C4-2B (cell line): ENCODE data around the gene PXN.

Experiments
- H3K27ac ChIP-seq: fragments of 450-650 bp; 2 replicates; pipeline ENCODE4 v1.5.1; 2017
- ZFX ChIP-seq: fragments of 450-650 bp; IDR thresholded peaks from 2 replicates; pipeline ENCODE4 v1.6.1; 2017
- TF ChIP-seq, protein P1 (sequence below): fragments of 450-650 bp; conservative IDR thresholded peaks from 2 replicates; pipeline ENCODE4 v1.5.1; 2017; ENCODE audit warnings: mild to moderate bottlenecking

Gene PXN

DNA sequence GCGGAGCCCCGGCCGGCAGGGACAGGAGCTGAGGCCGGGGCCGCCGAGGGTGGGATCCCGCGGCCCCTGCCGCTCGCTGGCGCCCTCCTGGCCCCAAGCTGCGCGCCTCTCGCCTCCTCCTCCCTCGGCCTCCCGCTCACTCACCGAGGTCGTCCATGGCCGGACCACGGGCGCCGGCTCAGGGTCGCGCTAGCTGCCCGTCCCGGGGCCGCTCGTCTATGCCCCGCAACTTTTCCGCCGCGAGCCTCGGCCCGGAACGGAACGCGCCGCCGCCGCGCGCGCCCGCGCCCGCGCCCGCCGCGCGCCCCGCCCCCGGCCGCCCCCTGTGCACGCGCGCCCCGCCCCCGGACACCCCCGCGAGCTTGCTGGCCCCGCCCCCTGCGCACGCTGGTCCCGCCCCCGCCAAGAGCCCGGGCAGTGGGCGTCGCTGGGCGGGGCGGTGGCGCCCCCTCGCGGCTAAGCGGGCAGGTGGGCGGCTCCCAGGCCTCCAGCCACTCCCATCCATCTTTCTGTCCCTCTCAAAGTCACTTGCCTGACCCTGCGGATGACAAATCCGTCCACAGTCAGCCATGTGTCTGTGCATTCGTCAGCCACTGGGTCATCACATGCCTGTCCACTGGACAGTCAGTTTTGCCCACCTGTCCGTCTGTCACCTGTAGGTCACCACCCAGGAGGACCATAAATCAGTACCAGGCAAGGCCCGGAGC, at the start of gene PXN:
Gene PXN, minus strand, starts transcription at position 258 of the 707 bp plus-strand sequence. Its CDS starts 101 bp downstream, at position 157.
- TF ChIP-seq, protein P1, sequence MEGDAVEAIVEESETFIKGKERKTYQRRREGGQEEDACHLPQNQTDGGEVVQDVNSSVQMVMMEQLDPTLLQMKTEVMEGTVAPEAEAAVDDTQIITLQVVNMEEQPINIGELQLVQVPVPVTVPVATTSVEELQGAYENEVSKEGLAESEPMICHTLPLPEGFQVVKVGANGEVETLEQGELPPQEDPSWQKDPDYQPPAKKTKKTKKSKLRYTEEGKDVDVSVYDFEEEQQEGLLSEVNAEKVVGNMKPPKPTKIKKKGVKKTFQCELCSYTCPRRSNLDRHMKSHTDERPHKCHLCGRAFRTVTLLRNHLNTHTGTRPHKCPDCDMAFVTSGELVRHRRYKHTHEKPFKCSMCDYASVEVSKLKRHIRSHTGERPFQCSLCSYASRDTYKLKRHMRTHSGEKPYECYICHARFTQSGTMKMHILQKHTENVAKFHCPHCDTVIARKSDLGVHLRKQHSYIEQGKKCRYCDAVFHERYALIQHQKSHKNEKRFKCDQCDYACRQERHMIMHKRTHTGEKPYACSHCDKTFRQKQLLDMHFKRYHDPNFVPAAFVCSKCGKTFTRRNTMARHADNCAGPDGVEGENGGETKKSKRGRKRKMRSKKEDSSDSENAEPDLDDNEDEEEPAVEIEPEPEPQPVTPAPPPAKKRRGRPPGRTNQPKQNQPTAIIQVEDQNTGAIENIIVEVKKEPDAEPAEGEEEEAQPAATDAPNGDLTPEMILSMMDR, result peak; percentile 91
- TF ChIP-seq ZFX, result 0 out of 2 replicates have a peak, but pooled peaks have one; percentile 14
- H3K27ac ChIP-seq, result peak within 1 kb of the TSS; percentile 82

DNA sequence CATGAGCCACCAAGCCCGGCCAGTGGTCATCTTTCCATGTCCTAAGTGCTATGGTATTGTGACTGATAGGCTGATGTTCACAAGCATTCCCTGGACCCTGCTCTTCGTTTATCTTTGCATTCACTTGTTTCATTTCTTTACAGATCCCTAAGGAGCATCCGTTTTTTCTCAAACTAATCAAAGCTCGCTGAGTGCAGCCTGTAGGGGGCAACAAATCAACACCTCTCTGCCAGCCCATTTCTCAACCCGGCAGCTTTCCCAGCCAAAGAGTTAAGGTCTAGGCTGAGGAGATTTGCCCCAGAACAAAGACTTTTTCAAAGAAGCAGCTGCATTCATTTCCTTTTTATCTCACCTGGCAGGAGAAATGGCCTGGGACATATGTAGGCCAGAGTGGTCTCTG, 48.7 kb upstream of the PXN start:
- TF ChIP-seq ZFX, result no peak
- TF ChIP-seq, protein P1, result peak; percentile 53
- H3K27ac ChIP-seq, result no peak overlapping the region

DNA sequence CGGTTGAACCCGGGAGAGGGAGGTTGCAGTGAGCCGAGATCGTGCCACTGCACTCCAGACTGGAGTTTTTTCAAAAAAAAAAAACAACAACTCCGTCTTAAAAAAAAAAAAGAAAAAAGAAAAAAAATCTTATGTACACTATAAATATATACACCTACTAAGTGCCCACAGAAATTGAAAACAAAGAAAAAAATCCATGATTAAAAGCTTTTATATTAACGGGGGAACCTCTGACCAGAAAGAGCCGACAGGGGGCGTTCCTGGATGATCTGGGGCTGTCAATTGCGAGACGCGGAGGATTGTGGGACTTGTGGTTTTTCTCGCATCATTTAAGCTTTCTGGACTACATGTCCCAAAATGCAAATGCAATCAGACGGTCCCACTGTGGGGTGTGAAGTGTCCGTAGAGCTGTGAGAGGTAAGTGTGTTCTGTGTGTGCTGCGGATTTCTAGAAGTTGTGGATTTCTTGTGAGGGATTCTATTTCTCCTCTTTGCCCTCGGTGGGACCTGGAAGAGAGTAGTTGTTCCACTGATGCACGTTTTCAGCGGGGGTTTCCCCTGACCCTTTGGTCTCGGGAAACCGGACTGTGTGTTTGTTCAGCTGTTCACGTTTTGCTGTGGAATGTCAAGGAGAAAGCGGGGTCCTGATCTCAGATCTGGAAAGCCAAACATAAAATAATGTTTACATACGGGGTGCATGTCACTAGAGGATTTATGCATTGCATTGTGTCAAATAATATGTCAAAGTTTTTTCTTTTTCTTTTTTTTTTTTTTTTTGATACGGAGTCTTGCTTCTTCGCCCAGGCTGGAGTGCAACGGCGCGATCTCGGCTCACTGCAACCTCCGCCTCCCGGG, 36.7 kb upstream of the PXN start, which contains the start of gene SIRT4:
Gene SIRT4, plus strand, starts transcription at position 360 of the 854 bp plus-strand sequence. CDS start 1,241 bp downstream, outside the sequence.
- H3K27ac ChIP-seq, result peak within 1 kb of the TSS; percentile 54
- TF ChIP-seq, protein P1, result peak; percentile 94
- no peak for TF ChIP-seq ZFX

DNA sequence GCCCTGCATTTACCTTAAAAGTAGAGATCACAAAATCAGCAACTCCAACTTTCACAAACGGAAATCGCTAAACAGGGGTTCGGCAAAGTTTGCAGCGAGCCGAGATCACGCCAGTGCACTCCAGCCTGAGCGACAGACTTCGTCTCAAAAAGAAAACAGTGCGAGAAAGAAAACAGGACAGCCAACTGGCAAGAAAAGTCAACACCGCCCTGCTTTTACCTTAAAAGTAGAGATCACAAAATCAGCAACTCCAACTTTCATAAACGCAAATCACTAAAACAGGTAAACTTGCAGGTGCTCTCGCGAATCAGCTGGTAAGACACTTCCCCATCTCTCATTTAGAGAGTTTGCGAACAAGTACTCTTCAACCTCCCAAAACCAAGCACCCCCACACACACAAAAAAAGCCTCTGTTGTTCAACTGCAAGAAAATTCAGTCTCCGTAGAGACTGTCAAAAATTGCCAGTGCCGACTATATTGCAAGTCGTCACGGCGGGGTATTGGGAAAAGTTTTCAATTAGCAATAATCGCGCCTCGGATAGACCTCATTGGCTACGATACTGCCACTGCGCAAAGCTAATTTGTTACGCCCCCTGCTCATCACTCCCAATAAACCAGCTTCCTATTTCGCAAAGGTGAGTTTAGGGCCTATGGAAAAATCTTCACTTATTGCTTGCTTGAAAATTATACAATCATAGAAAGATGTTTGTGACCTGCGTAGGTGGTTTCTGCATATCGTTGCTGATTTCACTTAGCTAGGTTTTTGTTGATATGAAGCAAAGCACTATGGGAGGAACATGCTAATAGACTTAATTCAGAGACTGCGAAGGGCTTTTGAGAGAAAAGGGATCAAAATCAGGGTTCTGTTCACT, 27.4 kb upstream of the PXN start, which contains the start of gene RNU4-1:
Gene RNU4-1, minus strand, starts transcription at position 577 of the 871 bp plus-strand sequence.
- H3K27ac ChIP-seq, result peak within 1 kb of the TSS; percentile 99
- TF ChIP-seq, protein P1, result no peak
- TF ChIP-seq ZFX, result no peak

DNA sequence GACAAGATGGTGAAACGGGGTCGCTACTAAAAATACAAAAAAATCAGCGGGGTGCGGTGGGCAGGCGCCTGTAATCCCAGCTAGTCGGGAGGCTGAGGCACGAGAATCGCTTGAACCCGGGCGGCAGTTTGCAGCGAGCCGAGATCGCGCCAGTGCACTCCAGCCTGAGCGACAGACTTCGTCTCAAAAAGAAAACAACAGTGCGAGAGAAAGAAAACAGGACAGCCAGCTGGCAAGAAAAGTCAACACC, 26.8 kb upstream of the PXN start:
- peak overlapping the region; percentile 99 for H3K27ac ChIP-seq
- TF ChIP-seq ZFX, result no peak
- TF ChIP-seq, protein P1, result no peak

DNA sequence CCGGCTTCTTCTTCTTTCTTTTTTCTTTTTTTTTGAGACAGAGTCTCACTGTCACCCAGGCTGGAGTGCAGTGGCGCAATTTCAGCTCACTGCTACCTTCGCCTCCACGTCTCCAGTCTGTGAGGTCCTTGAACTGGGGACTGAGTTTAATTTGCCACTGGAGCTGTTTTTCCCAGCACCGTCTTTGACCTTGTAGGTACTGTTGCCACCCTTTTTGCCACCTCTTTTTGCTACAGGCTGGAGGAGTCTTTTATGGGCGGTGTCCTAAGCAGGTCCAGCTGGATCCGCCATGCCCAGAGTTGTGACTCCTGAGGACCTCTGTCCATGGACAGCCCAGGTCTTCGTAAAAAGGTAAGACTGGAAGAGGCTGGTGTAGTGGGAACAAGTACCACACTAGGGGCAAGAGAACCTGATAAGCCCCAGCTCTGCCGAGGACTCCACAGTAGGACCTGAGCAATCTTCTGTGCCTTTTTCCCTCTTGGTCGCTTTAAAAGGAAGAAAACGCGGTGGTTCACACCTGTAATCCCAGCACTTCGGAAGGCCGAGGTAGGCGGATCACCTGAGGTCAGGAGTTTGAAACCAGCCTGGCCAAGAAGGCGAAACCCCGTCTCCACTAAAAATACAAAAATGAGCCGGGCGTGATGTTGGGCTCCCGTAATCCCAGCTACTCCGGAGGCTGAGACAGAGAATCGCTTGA, 25.2 kb upstream of the PXN start:
- H3K27ac ChIP-seq, result peak overlapping the region; percentile 99
- no peak for TF ChIP-seq ZFX
- TF ChIP-seq, protein P1, result no peak
